NCI-H446 treated with DMSO at 0.1 percent for 48 hours (cell line): Measurements from ENCODE around the gene KRTAP10-8.
"Not testable (repeated sequence)": the region's sequence is repeated elsewhere in the genome, so short reads cannot be mapped to it uniquely, and the experiment has no call there.

Source experiments
- DNase-seq: peaks from one replicate; lab custom pipeline; 2025; lab: John Stamatoyannopoulos, UW

The KRTAP10-8 gene

DNA sequence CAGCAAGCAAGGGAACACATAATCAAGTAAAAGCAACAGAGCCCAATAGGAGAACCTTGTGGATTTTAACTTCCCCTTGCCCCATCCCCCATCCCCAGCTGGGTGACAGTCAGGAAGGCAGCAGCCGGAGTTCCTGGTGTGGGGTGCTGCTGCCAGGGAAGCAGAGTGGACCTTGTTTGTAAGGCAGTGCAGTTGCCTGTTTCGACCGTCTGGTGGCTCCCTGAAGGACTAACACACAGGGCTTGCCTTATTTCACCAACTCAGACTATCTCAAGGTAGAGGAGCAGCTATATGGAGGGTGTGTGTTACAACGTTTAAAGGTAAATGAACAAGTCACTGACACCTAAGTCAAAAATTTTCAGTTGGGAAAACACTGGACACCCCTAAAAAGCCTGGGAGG is 6.6 kb downstream of the KRTAP10-8 start:
- DNase-seq: no peak

GRCh38 chr21:44618909-44619308 is 7.0 kb downstream of the KRTAP10-8 start:
- DNase-seq: no peak

DNA sequence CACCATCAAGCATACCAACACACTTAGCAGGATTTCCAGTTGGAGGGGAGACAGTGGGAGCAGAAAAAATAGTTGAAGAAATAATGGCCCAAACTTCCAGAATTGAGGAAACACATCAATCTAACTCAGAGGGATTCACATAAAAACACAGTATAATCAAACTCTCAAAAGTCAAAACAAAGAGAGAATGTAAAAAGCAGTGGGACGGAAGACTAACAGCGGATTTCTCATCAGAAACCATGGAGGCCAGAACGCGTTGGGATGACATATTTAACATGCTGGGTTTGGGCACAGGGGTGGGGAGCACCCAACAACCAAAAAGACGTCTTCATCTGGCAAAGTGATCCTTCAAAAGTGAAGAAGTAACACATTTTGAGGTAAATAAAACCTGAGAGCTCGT is 8.0 kb downstream of the KRTAP10-8 start:
- DNase-seq: no peak

DNA sequence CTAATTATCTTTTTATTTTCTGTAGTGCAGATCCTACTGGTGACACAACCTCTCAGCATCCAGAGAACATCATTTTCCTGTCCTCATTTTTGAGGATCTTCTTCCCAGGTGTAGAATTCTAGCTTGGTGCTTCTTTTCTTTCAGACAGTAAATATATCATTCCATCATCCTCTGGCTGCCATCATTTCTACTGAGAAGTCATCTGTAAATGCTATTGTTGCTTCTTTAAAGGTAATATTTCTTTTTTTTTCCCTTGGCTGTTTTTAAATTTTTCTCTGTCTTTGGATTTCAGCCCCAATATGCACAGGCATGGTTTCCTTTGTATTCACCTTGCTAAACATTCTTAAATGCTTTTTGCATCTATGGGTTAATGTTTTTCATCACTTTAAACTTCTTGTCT is 11.7 kb downstream of the KRTAP10-8 start:
- no peak for DNase-seq

- no peak for DNase-seq
These were observed 13.9 kb downstream of the KRTAP10-8 start for GRCh38 chr21:44625756-44626155.

GRCh38 chr21:44626262-44626661 is 14.4 kb downstream of the KRTAP10-8 start:
- no peak for DNase-seq

DNA sequence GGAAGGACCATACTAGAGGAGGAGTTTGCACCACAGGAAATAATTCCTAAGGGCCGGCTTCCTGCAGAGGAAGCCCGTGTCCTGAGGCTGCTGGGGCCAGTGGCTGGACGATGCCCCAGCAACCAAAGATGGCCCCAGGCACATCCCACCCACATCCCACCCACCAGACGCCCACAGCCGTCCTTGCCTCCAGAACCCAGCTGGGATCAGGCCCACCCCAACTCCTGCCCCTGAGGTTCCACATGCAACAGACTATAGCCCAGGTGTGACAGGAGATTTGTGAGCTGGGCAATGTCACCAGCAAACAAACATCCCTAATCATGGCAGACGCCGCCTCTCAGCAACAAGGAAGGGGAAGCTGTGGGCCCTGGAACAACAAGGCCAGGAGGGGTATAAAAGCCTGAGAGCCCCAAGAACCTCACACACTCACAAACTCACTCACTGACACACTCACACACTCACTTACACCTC is 14.8 kb downstream of the KRTAP10-8 start, which contains the start of gene KRTAP10-9:
TSS of gene KRTAP10-9 (plus strand) at position 421 of the 471 bp plus-strand sequence. CDS start 79 bp downstream, outside the sequence.
- DNase-seq: no peak

GRCh38 chr21:44627181-44627822 is 15.4 kb downstream of the KRTAP10-8 start:
- not testable (repeated sequence) for DNase-seq

DNA sequence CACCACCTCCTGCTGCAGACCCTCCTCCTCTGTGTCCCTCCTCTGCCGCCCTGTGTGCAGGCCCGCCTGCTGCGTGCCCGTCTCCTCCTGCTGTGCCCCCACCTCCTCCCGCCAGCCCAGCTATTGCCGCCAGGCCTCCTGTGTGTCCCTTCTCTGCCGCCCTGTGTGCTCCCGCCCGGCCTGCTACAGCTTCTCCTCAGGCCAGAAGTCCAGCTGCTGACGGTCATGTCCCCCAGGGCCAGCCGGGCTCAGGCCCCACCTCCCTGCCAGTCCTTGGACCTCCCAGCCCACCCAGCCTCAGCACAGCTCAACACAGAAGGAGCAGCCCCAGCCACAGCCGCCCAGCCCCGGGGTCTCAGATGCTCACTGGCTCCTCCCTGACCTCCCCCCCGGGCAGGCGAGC is 16.0 kb downstream of the KRTAP10-8 start:
- DNase-seq: not testable (repeated sequence)

- DNase-seq: no peak
These were observed 17.0 kb downstream of the KRTAP10-8 start for GRCh38 chr21:44628707-44629391.

DNA sequence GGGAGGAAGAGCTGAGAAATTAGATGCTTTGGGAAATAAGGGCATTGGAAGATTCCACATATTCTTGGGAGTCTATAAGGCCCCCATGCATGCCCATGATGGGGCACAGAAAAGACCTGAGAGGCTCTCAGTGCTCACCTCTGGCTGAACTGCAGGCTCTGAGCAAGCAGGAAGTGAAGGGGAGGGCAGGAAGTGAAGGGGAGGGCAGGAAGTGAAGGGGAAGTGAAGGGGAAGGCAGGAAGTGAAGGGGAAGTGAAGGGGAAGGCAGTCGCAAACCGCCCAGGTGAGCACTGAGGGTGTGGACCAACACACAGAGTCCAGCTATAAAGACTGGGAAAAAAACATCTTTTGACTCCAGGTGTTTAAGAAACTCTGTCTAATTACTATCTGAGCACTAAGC is 18.6 kb downstream of the KRTAP10-8 start:
- no peak for DNase-seq

DNA sequence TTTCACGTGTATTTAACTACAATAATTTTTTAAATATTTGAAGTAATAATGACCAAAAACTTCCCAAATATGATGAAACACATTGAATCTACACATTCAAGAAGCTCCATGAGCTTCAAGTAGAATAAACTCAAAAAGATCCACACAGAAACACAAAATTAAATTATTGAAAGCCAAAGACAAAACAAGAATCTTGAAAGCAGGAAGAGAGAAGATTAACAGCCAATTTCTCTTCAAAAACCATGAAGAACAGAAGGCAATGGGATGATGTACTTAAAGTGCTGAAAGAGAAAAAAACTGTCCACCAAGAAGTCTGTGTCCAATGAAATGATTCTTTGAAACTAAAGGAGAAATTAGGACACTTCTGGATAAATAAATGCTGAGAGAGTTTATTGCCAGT is 20.2 kb downstream of the KRTAP10-8 start:
- no peak for DNase-seq

GRCh38 chr21:44636209-44637017 is 24.5 kb downstream of the KRTAP10-8 start:
- no peak for DNase-seq

DNA sequence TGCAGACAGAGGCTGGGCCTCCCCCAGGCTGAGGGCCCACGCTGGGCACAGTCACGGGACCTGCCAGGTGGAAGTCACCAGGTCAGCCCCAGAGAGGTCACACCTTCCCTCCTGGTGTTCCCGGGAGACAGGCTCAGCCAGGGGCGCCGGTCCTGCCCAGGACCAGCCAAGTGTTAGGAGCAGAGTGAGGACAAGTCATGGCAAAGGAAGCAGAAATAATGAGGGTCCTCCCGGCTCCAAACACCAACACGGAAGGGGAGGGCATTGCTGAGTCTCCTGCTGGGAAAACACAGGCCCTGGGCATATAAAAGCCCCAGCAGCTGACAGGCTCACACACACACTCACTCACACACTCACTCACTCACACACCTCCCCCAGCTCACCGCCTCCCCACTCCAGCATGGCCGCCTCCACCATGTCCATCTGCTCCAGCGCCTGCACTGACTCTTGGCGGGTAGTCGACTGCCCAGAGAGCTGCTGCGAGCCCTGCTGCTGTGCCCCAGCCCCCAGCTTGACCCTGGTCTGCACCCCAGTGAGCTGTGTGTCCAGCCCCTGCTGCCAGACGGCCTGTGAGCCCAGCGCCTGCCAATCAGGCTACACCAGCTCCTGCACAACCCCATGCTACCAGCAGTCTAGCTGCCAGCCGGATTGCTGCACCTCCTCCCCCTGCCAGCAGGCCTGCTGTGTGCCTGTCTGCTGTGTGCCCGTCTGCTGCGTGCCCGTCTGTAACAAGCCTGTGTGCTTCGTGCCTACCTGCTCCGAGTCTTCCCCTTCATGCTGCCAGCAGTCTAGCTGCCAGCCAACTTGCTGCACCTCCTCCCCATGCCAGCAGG is 25.4 kb downstream of the KRTAP10-8 start, which contains the start of gene KRTAP10-10:
TSS of gene KRTAP10-10 (plus strand) at position 339 of the 833 bp plus-strand sequence. CDS start at position 401, 62 bp downstream.
- peak; percentile 41 for DNase-seq

GRCh38 chr21:44637851-44638348 is 26.0 kb downstream of the KRTAP10-8 start:
- DNase-seq: not testable (repeated sequence)

DNA sequence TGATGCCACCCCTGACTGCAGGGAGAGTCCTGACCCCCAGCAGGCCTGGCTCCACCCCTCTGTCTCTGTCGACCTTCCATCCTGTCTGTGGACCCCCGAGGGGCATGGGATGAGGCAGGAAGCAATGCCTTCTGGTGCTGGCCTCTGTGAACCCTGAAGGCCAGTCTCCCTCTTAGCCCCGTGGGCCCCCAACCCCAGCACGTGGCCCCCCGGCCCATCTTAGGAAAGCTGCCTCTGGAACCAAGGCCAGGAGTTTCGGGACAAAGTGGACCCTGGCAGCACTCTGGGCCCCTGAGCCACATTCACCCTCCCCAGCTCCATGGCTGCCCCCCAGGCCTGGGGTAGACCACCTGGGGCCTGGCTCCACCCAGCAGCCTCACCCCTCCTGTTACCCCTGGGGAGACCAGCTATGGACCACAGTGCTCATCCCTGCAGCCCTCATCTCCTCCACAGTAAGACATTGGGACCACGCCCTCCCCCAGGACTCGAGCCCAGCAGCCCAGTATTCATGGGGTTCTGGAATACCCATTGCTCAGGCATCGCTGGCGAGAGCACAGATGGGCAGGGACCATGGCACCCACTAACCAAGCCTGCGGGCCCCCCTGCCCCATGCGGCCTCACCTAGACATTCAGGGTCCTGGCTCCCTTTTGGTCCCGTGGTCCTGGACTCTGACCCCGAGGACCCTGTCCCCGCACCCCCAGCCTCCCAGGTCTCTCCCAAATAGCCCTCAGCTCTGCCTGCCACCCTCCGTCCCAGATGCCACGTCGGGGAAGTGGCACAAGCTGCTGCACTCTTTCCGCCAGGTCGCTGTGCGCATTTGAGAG is 26.8 kb downstream of the KRTAP10-8 start:
- not testable (repeated sequence) for DNase-seq

- no peak for DNase-seq
These were observed 27.4 kb downstream of the KRTAP10-8 start for GRCh38 chr21:44639331-44639655.

- DNase-seq: no peak
These were observed 28.9 kb downstream of the KRTAP10-8 start for GRCh38 chr21:44640761-44641160.

DNA sequence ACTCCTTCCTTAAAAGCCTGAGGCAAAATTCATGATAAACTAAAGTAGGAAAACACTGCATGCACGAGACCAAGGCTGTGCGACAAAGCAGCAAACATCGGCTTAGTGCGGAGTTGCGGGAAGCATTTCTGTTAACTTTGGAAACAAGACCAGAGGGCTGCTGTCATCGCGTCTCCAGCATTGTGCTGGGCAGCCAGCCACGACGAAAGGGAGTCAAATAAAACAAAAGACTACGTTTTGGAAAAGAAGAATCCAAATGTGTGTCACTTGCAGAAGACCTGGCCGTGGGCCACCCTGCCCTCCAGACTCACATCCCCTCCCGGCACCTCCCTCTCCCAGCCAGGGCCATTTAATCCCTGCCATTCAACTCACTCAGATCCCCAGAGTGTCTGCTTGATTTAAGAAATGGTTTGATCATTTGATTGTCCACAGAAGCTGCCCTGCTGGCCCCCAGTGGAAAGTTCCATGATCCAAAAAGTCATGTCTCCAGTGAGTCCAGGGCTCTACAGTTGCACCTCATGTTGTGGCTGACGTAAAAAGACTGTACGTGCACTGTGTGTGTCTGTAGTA is 31.9 kb downstream of the KRTAP10-8 start:
- no peak for DNase-seq

DNA sequence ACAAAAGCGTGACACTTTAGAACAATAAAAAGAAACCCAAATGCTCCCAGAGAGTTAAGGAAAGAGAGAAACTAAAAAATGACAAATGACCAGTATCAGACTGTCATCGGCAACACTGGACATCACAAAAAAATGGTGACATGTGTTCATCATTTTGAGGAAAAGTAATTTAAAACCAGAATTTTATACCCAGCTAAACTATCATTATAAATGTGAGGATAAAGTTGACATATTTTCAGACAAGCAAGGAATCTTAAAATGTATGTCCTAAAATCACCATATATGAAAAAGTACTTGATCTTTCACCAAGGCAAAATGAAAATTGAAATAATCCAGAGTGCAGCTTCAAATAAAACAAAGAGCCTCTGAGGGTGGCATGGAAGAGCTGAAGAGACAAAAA is 33.0 kb downstream of the KRTAP10-8 start:
- DNase-seq: no peak
